Measurements from ENCODE around the gene KIF4B. TPM values are rescaled to one million over a fixed set of nuclear protein-coding genes. Genes with fewer than 3 reads are reported as not detected.

Gene KIF4B
- total and polyA plus RNA-seq, 2 of the 8 experiments (the other 6 are each of a cell fraction or from before 2014, with no cell fraction given), result 0.02 to 0.15 TPM

DNA sequence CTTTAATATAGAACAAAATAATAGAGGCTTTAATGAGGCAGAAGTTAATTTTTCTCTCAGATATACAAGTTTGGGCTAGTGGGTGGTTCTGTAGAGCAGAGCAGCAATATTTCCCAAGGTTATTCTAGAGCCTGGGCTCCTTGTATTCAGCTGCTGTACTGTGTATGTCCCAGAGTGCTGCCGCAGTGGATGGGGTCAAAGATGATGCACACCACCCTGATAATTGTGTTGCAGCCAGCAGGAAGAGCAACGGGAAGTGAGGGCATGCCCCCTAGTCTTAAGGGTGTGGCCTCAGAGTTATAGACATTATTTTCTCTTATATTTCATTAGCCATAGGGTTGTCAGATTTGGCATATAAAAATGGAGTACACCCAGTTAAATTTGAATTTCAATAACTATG lies 23.9 kb upstream of the KIF4B start (continued):
- TF ChIP-seq, protein P1, sequence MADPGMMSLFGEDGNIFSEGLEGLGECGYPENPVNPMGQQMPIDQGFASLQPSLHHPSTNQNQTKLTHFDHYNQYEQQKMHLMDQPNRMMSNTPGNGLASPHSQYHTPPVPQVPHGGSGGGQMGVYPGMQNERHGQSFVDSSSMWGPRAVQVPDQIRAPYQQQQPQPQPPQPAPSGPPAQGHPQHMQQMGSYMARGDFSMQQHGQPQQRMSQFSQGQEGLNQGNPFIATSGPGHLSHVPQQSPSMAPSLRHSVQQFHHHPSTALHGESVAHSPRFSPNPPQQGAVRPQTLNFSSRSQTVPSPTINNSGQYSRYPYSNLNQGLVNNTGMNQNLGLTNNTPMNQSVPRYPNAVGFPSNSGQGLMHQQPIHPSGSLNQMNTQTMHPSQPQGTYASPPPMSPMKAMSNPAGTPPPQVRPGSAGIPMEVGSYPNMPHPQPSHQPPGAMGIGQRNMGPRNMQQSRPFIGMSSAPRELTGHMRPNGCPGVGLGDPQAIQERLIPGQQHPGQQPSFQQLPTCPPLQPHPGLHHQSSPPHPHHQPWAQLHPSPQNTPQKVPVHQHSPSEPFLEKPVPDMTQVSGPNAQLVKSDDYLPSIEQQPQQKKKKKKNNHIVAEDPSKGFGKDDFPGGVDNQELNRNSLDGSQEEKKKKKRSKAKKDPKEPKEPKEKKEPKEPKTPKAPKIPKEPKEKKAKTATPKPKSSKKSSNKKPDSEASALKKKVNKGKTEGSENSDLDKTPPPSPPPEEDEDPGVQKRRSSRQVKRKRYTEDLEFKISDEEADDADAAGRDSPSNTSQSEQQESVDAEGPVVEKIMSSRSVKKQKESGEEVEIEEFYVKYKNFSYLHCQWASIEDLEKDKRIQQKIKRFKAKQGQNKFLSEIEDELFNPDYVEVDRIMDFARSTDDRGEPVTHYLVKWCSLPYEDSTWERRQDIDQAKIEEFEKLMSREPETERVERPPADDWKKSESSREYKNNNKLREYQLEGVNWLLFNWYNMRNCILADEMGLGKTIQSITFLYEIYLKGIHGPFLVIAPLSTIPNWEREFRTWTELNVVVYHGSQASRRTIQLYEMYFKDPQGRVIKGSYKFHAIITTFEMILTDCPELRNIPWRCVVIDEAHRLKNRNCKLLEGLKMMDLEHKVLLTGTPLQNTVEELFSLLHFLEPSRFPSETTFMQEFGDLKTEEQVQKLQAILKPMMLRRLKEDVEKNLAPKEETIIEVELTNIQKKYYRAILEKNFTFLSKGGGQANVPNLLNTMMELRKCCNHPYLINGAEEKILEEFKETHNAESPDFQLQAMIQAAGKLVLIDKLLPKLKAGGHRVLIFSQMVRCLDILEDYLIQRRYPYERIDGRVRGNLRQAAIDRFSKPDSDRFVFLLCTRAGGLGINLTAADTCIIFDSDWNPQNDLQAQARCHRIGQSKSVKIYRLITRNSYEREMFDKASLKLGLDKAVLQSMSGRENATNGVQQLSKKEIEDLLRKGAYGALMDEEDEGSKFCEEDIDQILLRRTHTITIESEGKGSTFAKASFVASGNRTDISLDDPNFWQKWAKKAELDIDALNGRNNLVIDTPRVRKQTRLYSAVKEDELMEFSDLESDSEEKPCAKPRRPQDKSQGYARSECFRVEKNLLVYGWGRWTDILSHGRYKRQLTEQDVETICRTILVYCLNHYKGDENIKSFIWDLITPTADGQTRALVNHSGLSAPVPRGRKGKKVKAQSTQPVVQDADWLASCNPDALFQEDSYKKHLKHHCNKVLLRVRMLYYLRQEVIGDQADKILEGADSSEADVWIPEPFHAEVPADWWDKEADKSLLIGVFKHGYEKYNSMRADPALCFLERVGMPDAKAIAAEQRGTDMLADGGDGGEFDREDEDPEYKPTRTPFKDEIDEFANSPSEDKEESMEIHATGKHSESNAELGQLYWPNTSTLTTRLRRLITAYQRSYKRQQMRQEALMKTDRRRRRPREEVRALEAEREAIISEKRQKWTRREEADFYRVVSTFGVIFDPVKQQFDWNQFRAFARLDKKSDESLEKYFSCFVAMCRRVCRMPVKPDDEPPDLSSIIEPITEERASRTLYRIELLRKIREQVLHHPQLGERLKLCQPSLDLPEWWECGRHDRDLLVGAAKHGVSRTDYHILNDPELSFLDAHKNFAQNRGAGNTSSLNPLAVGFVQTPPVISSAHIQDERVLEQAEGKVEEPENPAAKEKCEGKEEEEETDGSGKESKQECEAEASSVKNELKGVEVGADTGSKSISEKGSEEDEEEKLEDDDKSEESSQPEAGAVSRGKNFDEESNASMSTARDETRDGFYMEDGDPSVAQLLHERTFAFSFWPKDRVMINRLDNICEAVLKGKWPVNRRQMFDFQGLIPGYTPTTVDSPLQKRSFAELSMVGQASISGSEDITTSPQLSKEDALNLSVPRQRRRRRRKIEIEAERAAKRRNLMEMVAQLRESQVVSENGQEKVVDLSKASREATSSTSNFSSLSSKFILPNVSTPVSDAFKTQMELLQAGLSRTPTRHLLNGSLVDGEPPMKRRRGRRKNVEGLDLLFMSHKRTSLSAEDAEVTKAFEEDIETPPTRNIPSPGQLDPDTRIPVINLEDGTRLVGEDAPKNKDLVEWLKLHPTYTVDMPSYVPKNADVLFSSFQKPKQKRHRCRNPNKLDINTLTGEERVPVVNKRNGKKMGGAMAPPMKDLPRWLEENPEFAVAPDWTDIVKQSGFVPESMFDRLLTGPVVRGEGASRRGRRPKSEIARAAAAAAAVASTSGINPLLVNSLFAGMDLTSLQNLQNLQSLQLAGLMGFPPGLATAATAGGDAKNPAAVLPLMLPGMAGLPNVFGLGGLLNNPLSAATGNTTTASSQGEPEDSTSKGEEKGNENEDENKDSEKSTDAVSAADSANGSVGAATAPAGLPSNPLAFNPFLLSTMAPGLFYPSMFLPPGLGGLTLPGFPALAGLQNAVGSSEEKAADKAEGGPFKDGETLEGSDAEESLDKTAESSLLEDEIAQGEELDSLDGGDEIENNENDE (IDR thresholded peaks at IDR 0.05; ENCODE audit: insufficient replicate concordance, low read length), result no peak
- TF ChIP-seq CHD2 (IDR thresholded peaks at IDR 0.05; ENCODE audit: low read length) (no peak), PHF8 (conservative IDR thresholded peaks at IDR 0.05; ENCODE audit: low read depth, low read length) (no peak), CEBPB (IDR thresholded peaks at IDR 0.05; ENCODE audit: low read depth, low read length) (no peak)

Data from H1 (cell line).